HG03520 (cell line): ENCODE data around the gene TEAD3.
A peak's percentile ranks its signal among the peaks of the same experiment; 100 is the strongest.

Source experiments
- ATAC-seq: cut with Tn5 transposase; IDR thresholded peaks from one replicate; pipeline ENCODE4 v1.9.1; 2021; ENCODE audit warnings: mild to moderate bottlenecking, moderate library complexity; ENCODE audit not compliant: unreplicated experiment

The TEAD3 gene

DNA sequence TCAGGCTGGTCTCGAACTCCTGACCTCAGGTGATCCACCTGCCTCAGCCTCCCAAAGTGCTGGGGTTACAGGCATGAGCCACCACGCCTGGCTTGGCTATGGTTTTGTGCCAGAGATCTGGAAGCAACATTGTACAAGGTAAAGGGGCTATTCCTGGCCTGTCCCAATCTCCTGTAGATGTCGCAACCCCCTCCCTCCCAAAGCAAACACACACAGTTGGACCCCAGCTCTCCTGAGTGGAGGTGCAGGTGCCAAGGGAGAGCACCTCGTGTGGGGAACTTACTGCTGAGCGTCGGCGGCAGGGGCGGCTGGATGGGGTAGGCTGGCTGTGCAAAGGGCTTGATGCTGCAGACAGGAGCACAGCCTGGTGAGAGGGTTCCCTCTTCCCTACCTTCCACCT, 19.9 kb downstream of the TEAD3 start:
- ATAC-seq, result no peak

DNA sequence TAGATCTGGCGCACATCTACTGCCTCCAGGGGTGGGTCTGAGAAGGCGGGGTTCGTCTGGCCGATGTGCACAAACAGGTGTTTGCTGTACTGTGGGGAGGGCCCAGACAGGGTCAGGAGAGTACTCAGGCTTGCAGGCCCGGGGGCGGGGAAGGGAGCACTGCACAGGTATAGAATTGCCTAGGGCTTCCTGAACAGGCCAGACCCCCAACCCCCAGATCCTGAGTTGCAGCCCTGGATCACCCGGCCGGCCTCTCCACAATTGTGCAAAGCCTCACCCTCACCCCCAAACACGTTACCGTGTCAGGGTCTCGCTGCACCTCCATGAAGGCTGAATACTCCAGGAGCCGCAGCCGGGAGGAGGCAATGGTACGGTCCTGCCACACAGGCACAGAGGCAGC, 20.9 kb downstream of the TEAD3 start:
- no peak for ATAC-seq

DNA sequence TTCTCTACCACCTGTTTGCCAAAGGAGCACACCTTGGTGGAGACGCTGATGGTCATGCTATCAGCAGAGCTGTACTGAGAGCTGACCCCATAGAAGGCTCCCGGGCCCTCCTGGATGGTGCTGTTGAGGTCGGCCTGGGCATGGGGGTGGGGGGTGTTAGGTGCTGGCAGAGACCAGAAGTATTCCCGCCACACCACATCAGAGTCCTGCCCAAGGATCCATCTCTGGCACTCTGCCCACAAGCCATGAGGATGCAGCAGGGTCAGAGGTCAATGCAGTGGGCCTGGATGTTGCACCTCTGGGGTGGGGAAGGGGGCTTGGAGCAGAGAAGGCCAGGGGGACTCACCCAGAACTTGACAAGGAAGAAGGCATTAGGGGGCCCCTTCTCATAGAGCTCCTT, 21.3 kb downstream of the TEAD3 start:
- ATAC-seq, result no peak

DNA sequence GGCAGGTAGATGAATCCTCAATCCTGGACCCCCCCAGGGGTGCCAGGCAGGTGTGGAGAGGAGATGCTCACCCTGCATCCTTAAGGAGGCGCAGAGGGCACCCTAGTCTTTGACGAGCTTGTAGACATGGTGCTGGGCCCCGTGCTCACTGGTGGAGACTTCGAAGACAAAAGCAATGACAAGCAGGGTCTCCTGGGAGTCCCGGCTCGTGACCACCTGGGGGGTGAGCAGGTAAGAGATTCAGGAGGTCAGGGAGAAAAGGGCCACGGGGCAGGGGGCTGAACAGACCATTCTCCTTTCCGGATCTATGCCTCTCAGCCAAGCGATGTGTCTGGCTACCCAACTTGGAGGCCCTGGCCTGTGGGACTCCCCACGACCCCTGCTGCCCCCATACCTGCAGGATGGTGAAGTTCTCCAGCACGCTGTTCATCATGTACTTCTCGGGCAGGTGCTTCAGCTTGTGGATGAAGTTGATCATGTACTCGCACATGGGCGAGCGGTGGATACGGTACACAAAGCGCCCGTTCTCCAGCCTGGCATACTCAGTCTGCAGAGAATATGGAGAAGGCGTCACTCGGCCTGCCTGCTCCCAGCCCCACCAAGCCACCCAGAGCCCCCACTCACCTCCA, 21.8 kb downstream of the TEAD3 start:
- no peak for ATAC-seq

DNA sequence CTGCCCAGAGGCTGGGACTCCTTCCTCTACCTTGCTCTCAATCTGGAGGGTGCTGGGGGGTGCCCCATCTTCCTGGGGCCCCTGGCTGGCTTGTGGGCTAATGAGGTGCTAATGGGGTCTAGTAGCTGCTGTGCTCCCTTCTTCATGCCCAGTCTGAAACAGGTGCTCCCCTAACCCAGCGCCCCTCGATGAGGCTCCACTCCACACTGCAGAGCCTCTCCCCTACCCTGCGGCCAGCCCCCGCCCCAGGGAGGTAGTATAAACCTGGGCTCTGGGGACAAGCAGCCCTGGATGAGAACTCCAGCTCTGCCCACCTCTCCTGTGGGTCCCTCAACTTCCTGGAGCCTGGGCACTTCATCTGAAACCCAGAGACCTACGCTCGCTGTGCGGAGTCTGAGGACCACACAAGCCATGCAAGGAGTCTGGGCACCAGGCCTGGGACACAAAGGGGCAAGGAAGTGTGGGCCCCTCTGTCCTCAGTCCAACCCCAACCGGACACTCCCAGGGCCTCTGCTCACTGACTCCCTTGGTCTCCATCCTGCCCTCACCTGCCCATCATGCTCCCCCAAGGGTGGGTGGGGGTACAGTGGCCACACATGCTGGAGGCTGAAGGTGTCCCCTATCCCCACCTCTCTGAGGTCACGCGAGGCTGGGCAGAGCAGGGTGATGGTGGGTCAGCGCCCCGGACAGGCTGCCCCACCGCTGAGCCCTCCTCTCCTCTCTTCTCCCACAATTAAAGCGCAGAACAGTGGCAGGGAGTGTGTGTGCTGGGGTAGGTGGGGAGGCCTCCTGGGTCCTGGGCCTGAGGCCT, 22.5 kb downstream of the TEAD3 start:
- no peak for ATAC-seq

DNA sequence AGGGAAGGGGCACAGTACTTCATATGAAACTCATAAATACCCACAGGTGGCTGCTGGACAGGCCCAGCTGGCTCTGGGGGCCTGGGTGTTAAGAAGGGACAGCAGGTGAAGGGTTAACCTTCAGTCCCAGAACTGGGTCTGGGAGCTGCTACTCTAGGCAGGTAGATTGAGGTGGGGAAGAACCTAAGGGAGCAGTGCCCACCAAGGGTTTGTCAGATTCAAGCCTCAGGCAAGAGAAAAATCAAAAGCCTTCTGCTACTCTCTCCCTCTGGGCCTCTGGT, 23.1 kb downstream of the TEAD3 start:
- no peak for ATAC-seq

DNA sequence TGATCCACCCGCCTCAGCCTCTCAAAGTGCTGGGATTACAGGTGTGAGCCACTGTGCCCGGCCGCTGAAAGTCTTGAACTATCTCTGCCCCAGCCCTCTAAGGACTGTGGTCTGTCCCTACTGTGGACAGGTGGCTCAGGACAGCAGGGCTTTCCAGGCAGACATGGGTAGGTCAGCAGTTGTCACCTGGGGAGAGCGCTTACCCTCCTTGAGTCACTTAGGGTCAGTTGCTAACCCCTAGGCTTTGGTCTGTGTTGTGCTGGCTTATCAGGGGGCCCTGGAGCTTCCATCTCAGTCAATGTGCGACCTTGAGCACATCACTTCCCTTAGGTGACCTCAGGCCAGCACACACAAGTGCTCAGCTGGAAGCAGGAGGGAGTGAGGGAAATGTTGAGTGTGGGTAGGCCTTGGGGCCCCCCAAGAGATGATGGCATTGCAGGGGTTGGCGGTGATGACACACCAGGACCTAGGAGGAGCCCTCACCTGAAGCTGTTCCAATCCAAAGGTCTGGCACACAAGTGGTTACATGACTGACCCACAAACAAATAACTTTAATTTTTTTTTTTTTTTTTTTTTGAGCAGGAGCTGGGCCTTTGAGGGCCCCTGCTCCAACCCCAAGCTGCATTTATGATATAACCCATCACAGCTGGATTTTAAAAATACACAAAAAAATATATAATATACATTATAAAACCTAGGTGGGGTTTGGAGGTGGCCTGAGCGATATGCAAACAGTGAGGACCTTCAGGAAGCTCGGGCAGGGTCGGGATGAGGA, 23.6 kb downstream of the TEAD3 start:
- no peak for ATAC-seq

DNA sequence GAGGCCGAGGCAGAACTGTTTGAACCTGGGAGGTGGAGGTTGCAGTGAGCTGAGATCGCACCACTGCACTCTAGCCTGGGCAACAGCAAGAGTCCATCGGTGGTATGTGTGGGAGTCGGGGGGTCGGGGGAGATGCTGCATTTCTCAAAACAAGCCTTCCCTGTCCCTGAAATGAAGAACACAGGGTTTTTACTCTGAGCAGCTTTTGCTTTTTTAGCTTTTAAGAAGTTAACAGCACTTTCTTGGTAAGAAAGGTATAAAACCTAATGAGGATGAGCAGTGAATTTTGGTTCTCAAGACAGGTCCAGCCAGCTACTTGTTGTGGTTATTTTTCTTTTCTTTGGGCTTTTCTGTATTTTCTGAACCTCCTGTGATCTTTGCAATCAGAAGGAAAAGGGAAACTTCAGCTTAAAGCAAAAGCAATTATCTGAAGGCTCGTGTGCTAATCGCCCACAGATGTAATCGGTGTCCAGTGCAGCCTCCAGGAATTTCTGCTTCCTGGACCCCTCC, 25.0 kb downstream of the TEAD3 start:
- no peak for ATAC-seq

DNA sequence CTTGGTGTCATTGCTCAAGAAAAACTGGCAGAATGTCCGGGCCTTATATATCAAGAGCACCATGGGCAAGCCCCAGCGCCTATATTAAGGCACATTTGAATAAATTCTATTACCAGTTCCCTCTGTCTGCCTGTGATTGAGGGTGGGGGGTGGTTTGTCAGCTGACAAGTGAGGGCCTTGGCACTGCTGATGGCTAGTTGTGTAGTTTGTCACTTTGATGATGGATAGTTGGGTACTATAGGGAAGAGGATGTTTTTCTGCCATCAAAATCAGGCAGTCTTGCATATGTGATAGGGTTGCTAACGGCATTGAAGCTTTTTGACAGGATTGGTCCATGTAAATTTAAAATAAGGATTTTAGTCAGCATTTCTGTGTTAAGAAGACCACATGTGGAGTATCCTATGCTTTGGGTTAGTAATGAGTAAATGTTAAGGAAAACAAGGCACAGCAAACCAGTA, 26.2 kb downstream of the TEAD3 start:
- no peak for ATAC-seq

DNA sequence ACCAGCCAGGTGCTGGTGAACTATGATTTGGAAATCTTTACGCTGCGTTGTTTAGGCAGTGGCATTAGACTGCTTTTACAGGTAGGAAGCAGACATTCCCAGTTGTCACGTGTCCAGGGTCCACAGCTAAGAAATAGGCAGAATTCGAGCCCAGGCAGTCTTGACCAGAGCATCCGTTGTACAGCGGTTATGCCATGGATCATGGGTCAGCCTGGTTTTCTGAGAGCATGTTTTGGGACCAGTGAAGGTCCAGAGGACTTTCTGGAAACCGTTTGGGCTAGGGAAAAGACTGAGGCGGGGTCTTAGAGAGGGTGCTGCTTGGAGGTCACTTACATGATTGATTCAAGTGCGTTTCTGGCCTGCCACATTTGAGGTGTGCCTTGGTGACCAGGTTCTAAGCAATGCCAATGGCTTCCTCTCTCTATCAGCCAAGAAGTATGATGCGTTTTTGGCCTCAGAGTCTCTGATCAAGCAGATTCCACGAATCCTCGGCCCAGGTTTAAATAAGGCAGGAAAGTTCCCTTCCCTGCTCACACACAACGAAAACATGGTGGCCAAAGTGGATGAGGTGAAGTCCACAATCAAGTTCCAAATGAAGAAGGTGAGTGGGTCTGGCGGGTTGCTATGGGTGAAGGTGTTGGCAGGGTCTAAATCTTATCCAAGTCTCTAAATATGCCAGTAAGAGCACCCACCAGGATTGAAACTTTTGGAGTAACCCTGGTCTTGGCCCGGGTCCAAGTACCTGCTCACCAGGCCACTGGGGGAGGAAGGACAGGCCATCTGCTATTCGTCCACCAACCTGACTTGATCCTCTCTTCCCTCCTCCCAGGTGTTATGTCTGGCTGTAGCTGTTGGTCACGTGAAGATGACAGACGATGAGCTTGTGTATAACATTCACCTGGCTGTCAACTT, 26.9 kb downstream of the TEAD3 start:
- no peak for ATAC-seq

DNA sequence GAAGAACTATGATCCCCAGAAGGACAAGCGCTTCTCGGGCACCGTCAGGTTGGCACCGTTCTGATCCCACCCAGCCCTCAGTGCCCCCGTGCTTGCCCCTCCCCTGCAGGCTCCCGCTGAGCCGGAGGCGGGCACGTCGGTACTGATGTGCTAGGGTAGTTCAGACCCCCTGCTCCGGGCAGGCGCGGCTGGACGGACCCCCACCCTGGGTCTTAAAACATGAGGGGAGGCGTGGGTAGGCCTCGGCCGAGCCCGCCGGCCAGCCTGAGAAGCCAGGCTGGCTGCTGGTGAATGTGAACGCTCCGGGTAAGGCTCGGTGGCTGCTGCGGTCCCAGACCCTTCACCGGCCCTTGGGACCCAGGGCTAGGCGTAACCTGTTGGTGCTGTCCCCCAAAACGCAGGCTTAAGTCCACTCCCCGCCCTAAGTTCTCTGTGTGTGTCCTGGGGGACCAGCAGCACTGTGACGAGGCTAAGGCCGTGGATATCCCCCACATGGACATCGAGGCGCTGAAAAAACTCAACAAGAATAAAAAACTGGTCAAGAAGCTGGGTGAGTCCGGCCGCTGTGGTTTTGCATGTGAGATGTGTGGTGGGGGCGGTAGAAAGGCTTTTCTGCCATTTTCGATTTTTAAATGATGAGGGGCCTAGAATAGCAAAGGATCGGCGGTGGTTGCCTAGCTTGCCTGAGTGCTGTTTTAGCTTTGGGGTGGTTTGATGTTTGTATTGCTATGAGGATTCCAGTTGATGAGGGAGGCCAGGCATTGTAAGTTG, 27.7 kb downstream of the TEAD3 start:
- no peak for ATAC-seq

DNA sequence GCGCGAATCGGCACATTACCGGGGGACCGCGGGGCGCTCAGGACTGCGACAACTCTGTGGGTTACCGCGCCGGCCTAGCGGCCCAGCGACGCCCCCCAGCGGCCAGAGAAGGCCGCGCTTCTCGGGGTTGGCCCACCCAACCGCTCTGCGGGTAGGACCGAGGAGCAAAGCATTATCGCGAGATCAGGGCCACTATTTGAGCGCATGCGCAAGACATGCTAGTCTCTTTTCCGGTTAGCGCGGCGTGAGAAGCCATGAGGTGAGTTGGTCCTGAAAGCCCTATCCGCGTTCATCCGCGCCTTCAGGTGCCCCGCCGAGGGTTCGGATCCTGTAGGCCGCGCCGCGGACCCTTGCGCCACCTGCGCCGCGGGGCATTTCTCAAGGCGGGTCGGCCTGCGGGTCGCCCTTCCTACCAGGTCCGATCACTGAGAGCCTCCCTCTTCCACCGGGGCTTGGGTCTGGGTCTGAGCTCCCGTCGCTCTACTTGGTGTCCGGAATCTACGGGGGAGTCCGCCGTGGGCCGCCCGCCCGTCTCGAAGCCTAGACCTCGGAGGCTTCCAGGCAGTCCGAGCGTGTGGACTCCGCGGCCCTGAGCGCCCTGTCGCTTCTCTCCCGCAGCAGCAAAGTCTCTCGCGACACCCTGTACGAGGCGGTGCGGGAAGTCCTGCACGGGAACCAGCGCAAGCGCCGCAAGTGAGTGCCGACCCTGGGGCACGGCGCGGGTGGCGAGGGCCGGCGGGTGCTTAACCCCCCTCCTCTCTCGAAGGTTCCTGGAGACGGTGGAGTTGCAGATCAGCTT, 28.5 kb downstream of the TEAD3 start, which contains the start of gene RPL10A:
Gene RPL10A (plus strand): TSS at position 221 of the 799 bp plus-strand sequence. CDS start 34 bp downstream, at position 255.
- ATAC-seq, result peak; percentile 75

DNA sequence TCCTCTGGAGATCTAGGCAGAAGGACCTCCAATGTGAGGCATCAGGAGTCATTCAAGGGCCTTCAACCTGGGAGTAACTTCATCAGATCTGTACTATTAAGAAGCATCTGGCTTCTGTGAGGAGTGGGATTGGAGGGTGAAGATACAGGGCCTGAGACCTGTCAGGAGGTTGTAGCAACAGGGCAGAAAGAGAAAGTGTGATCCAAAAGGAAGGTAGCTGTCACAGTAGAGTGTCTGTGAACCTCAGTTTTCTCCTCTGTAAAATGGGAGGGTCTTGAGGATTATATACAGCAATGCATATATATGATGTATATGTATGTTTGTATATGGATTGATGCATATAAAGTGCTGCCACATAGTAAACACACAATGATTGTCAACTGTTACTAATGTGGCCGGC, 31.2 kb downstream of the TEAD3 start:
- no peak for ATAC-seq

DNA sequence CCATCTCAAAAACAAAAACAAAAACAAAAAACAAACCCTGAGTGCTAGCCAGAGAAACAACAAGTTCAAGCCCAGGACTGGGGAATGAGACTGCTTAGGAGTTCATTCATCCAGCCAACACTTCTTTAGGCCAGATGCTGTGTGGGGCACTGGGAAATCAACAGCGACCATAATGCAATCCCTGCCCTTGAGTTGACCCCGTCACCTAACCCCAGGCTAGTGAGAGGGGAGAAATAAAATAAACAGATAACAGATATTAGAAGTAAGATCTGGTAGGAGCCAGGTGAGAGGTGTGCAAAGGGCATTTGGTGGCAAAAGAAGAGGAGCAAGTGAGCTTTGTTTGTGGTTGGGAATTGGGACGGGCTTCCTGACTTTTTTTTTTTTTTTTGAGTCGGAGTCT, 33.6 kb downstream of the TEAD3 start:
- no peak for ATAC-seq

DNA sequence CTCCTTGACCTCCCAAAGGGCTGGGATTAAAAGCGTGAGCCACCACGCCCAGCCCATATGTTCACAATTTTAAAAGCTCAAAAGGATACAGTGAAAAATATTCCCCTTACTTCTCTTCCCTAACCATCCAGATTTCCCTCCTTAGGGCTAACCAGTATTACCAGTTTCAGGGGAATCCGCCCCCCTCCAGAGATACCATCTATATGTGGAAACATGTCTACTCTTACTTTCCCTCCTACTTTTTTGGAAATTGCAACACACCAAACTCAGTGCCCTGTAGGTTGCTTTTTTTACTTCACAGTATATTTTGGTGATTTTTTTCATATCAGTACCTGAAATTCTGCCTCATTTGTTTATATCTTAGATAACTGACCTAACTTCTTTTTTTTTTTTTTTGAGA, 35.6 kb downstream of the TEAD3 start:
- no peak for ATAC-seq

DNA sequence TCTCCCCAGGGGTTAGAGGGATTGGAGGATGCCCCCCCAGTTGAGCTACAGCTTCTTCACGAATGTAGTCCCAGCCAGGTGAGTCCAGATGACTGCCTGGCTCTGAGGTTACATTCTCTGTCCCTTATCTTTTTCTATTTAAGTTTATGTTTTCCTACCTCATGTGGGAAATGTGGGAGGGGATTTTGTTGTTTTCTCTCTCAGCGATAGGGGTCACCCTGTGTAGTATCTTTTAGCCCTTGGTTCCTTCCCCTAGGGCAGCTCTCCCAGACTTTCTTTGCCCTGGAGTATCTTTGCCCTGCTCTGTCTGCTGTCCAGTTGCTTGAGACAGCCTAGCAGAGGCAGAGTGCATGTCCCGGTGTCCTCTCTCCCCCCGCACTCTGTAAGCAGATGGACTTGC, 39.0 kb downstream of the TEAD3 start:
- no peak for ATAC-seq

DNA sequence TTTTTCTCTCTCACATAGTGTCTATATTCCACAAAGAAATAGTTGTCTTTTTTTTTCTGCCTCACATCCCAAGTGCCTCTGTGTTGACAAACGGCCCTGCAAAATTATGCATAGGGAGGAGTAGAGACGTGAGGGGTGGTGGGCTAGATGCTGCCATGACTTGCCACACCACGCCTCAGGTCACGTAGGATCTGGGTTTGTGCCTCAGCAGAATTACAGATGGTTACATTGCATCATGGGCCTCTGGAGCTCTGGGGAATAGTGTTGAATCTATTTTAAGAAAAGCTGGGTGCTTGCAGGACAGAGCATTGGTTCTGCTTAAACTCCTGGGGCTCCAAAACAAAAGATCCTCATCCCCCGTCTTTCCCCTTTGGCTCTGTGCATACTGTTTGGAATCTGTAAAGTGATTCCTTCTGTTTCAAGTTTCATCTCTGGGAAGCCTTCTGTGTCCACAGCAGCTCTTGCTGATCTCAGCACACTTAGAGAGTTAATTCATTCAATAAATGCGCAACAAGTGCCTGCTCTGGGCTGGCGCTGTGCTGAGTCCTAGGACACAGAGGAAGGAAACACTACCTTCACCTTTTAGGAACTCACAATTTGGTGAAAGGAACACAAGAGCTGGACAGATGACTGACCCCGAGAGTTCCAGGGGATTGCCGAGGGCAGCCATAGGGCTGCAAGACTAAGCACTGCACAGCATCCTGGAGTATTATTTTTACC, 42.3 kb downstream of the TEAD3 start:
- ATAC-seq, result no peak

DNA sequence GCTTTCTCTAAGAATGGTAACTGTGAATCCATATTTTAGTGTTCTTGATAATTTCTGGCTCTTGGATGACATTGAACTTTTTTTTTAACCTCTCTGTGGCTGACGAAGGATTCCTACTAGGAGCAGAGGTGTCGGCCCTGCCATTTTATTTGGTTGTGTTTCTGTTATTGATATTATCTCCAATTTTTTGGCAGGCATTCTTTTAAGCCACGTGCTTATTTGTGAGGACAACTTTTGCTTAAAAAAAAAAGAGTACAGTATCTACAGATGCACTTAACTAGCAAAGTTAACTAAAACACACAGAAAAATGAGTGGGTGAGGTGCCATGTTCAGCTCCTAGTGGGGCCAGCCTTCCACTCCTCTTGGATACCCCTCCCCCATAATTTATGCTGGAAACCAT, 43.6 kb downstream of the TEAD3 start:
- ATAC-seq, result no peak
